Panc1 (cell line): ENCODE measurements around the gene ABTB2. TPM values are rescaled to one million over a fixed set of nuclear protein-coding genes. Genes with fewer than 3 reads are reported as not detected.

Experiments
- ATAC-seq: fragments of 200-7000 bp; cut with Tn5 transposase; 2 replicates; pipeline ENCODE4 v1.9.1; 2020; ENCODE audit warnings: mild to moderate bottlenecking, moderate library complexity
- BruUV-seq: library from RNA; stranded (reverse); fragments of 400-500 nt; replicated peaks from 2 replicates; lab custom pipeline; 2021; lab: Mats Ljungman, UMichigan
- CTCF ChIA-PET: fragments of 300-600 bp; sonication (Branson Sonifier 250); formaldehyde crosslinking; loops from one replicate; lab custom pipeline; 2022; ENCODE audit warnings: antibody characterized with exemption; lab: Charles Lee
- POLR2A ChIA-PET: fragments of 300-600 bp; sonication (Branson Sonifier 250); formaldehyde crosslinking; loops from one replicate; lab custom pipeline; 2022; ENCODE audit warnings: antibody characterized with exemption; lab: Charles Lee
- DNase-seq: peaks from one replicate; pipeline ENCODE4 v3.0.0-alpha.2; 2010; ENCODE audit warnings: low read depth, low spot score
- H3K27ac ChIP-seq: 2 replicates; pipeline ENCODE4 v1.5.1; 2011; ENCODE audit warnings: mild to moderate bottlenecking, low read length, inconsistent platforms
- H3K27me3 ChIP-seq: fragments of 200-500 bp; sonication (Bioruptor generic); 2 replicates; pipeline ENCODE4 v1.6.0; 2014; ENCODE audit warnings: low read length, inconsistent platforms; ENCODE audit not compliant: control insufficient read depth, insufficient read depth
- H3K36me3 ChIP-seq: fragments of 200-500 bp; sonication (Bioruptor generic); 2 replicates; pipeline ENCODE4 v1.5.1; 2014; ENCODE audit warnings: inconsistent platforms, mild to moderate bottlenecking, low read length, moderate library complexity; ENCODE audit not compliant: control insufficient read depth, insufficient read depth
- H3K4me1 ChIP-seq: 2 replicates; pipeline ENCODE4 v1.5.1; 2011; ENCODE audit warnings: inconsistent platforms, mild to moderate bottlenecking, low read length, moderate library complexity; ENCODE audit not compliant: control insufficient read depth, insufficient read depth
- H3K4me3 ChIP-seq, 2 experiments: 2 replicates each; pipeline ENCODE4 v1.5.1; 2011 to 2012; ENCODE audit warnings: low read depth in 2 of 2, low read length in 2 of 2, mild to moderate bottlenecking in 2 of 2, inconsistent platforms in 1 of 2, moderate library complexity in 1 of 2
- H3K9me3 ChIP-seq: fragments of 200-500 bp; sonication (Bioruptor generic); 2 replicates; pipeline ENCODE4 v1.5.1; 2014; ENCODE audit warnings: low read depth, mild to moderate bottlenecking, inconsistent platforms, low read length, moderate library complexity; ENCODE audit not compliant: control insufficient read depth, insufficient read depth
- POLR2AphosphoS5 ChIP-seq: IDR thresholded peaks from 2 replicates; pipeline ENCODE4 v1.6.1; 2012; ENCODE audit warnings: mild to moderate bottlenecking, low read depth, low read length, moderate library complexity
- SIN3A ChIP-seq: IDR thresholded peaks from 2 replicates; pipeline ENCODE4 v1.6.1; 2012; ENCODE audit warnings: low read depth, mild to moderate bottlenecking, low read length, moderate library complexity, borderline replicate concordance; ENCODE audit not compliant: insufficient read depth
- TCF7L2 ChIP-seq: IDR thresholded peaks from 2 replicates; pipeline ENCODE4 v1.6.1; 2011; ENCODE audit warnings: mild to moderate bottlenecking, low read depth, low read length, inconsistent platforms
- in situ Hi-C: cut with HindIII; loops from 2 replicates; pipeline ENCODE4 v1.10.0; 2016; ENCODE audit warnings: low sequenced_read_pairs, low pct_unique_long_range_greater_than_20kb
- intact Hi-C: fragments of 100-400 bp; cut with micrococcal nuclease; formaldehyde crosslinking; loops from one replicate; pipeline ENCODE4 v1.10.0; 2022; ENCODE audit not compliant: unreplicated experiment
- total RNA-seq: library from RNA; stranded (reverse); gene quantifications from one replicate; pipeline ENCODE4 v1.2.1, GENCODE V29; 2021; ENCODE audit not compliant: unreplicated experiment
- TF ChIP-seq, protein P1 (sequence below), 2 experiments: IDR thresholded peaks; 2 replicates each; pipeline ENCODE4 v1.6.1; 2011 to 2012; ENCODE audit warnings: low read depth in 2 of 2, control low read depth in 1 of 2, low read length in 1 of 2, mild to moderate bottlenecking in 1 of 2, moderate library complexity in 1 of 2; ENCODE audit not compliant: insufficient read depth in 1 of 2
- TF ChIP-seq, protein P2 (sequence below): fragments of 450-650 bp; IDR thresholded peaks from 2 replicates; pipeline ENCODE4 v1.5.1; 2017; ENCODE audit warnings: mild to moderate bottlenecking

Gene ABTB2
- total RNA-seq, 1 experiment from 2014 or later = 22.7 TPM

DNA sequence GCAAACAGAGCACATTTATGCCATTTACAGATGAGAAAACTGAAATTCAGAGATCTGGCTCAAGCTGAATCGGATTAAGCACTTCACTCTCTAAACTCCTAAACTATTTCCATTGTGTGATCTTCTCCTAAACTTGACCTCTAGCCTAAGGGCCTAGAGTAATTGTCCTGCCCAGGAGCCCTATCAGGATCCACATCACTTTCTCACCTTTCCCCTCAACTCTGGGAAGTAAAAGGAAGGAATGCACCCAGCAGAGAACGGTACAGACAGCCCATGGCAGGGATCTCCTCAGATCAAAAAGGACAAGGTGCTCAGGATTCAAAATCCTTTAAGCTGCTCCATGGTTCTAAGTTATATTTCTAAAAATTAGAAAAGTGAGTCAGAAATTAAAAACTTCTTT is 102.7 kb downstream of the ABTB2 start:
- CTCF ChIA-PET = no interaction called here
- no peak for TF ChIP-seq SIN3A
- Histone ChIP-seq H3K4me1 (peaks cover 47% of the 10 kb centered on the region), H3K9me3 (no peaks in the 10 kb centered on the region), H3K27ac (no peak overlapping the region), H3K27me3 (no peaks in the 10 kb centered on the region), H3K4me3 (no peak overlapping the region), H3K36me3 (no peaks in the 10 kb centered on the region)
- POLR2A ChIA-PET = no interaction called here
- DNase-seq (no peak), ATAC-seq (no peak)
- in situ Hi-C loops = no loop called here
- intact Hi-C loops = no loop called here
- BruUV-seq = no TSS peak

- in situ Hi-C loops (no loop called here), intact Hi-C loops (no loop called here)
- CTCF ChIA-PET = no interaction called here
- POLR2A ChIA-PET = interaction anchor here (0.5 to 0.7 kb wide), 2 partner anchors 104 to 192 kb away, joined by 11 to 12 read pairs; partner anchors contain the start of gene ABTB2
- Histone ChIP-seq H3K27ac (peak overlapping the region; percentile 57; the same call in 1 of the 2 replicates), H3K4me1 (peaks cover 57% of the 10 kb centered on the region), H3K4me3 (no peak overlapping the region), H3K27me3 (no peaks in the 10 kb centered on the region), H3K36me3 (no peaks in the 10 kb centered on the region), H3K9me3 (no peaks in the 10 kb centered on the region)
- no TSS peak for BruUV-seq
- TF ChIP-seq, protein P1, sequence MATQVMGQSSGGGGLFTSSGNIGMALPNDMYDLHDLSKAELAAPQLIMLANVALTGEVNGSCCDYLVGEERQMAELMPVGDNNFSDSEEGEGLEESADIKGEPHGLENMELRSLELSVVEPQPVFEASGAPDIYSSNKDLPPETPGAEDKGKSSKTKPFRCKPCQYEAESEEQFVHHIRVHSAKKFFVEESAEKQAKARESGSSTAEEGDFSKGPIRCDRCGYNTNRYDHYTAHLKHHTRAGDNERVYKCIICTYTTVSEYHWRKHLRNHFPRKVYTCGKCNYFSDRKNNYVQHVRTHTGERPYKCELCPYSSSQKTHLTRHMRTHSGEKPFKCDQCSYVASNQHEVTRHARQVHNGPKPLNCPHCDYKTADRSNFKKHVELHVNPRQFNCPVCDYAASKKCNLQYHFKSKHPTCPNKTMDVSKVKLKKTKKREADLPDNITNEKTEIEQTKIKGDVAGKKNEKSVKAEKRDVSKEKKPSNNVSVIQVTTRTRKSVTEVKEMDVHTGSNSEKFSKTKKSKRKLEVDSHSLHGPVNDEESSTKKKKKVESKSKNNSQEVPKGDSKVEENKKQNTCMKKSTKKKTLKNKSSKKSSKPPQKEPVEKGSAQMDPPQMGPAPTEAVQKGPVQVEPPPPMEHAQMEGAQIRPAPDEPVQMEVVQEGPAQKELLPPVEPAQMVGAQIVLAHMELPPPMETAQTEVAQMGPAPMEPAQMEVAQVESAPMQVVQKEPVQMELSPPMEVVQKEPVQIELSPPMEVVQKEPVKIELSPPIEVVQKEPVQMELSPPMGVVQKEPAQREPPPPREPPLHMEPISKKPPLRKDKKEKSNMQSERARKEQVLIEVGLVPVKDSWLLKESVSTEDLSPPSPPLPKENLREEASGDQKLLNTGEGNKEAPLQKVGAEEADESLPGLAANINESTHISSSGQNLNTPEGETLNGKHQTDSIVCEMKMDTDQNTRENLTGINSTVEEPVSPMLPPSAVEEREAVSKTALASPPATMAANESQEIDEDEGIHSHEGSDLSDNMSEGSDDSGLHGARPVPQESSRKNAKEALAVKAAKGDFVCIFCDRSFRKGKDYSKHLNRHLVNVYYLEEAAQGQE (IDR thresholded peaks at IDR 0.05; ENCODE audit: insufficient read depth in 1 of 2, low read depth in 2 of 2, low read length in 1 of 2) = no peak
- TF ChIP-seq POLR2AphosphoS5 (no peak), TCF7L2 (no peak), SIN3A (no peak)
- TF ChIP-seq, protein P2, sequence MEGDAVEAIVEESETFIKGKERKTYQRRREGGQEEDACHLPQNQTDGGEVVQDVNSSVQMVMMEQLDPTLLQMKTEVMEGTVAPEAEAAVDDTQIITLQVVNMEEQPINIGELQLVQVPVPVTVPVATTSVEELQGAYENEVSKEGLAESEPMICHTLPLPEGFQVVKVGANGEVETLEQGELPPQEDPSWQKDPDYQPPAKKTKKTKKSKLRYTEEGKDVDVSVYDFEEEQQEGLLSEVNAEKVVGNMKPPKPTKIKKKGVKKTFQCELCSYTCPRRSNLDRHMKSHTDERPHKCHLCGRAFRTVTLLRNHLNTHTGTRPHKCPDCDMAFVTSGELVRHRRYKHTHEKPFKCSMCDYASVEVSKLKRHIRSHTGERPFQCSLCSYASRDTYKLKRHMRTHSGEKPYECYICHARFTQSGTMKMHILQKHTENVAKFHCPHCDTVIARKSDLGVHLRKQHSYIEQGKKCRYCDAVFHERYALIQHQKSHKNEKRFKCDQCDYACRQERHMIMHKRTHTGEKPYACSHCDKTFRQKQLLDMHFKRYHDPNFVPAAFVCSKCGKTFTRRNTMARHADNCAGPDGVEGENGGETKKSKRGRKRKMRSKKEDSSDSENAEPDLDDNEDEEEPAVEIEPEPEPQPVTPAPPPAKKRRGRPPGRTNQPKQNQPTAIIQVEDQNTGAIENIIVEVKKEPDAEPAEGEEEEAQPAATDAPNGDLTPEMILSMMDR = no peak
- ATAC-seq (no peak), DNase-seq (no peak)
Observed at GRCh38 chr11:34254011-34254410, 103.8 kb downstream of the ABTB2 start.

GRCh38 chr11:34252651-34253050 is 105.2 kb downstream of the ABTB2 start:
- H3K36me3 ChIP-seq = no peaks in the 10 kb centered on the region
- TF ChIP-seq, protein P1 (IDR thresholded peaks at IDR 0.05; ENCODE audit: insufficient read depth in 1 of 2, low read depth in 2 of 2, low read length in 1 of 2) = no peak
- TF ChIP-seq SIN3A = no peak
- TF ChIP-seq TCF7L2 = no peak
- TF ChIP-seq, protein P2 = no peak
- DNase-seq = no peak
- no peaks in the 10 kb centered on the region for H3K27me3 ChIP-seq
- no peak for ATAC-seq
- in situ Hi-C loops = no loop called here
- POLR2A ChIA-PET = interaction anchor here (0.6 kb wide), 1 partner anchor 9 kb away, joined by 3 read pairs; no protein-coding TSS in a partner anchor
- peaks cover 69% of the 10 kb centered on the region for H3K4me1 ChIP-seq
- intact Hi-C loops = no loop called here
- CTCF ChIA-PET = interaction anchor here (0.7 kb wide), 1 partner anchor 109 kb away, joined by 3 read pairs; no protein-coding TSS in a partner anchor
- H3K4me3 ChIP-seq = no peak overlapping the region
- H3K9me3 ChIP-seq = no peaks in the 10 kb centered on the region
- H3K27ac ChIP-seq = no peak overlapping the region
- no TSS peak for BruUV-seq
